ENCODE measurements around the gene DNAH10.

GRCh38 chr12:123764109-123764508 is 2.0 kb downstream of the DNAH10 start:
- no peak for TF ChIP-seq CTCF (IDR thresholded peaks at IDR 0.05)
- no peak for TF ChIP-seq POLR2A (IDR thresholded peaks at IDR 0.05)
- no peak for TF ChIP-seq POLR2AphosphoS5 (IDR thresholded peaks at IDR 0.05)
